Measurements from ENCODE around the gene GNB1. TPM values are rescaled to one million over a fixed set of nuclear protein-coding genes. Genes with fewer than 3 reads are reported as not detected.

GNB1 gene
- total RNA-seq, 1 donor from 2014 or later = 328 TPM

DNA sequence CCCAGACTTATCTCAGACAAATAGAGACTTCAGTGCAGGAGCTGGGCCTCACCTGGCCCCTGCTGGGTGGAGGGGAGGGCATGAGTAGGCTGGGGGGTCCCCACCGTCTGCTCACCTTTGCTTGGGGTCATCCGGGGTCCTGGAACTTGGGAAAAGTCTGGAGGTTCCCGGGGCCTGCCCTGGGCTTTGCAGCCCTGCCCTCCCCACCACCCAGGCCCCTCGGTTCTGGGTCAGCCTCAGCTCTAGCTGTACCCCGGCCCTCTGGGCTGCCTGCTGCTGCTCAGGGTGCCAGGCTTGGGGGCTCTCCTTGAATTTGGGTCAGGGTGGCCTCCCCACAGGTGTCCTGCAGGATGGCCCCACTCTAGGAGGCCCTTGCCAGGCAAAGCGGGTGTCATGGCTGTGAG, 30.6 kb upstream of the GNB1 start:
- Histone ChIP-seq H3K4me1 (peaks cover 9% of the 10 kb centered on the region), H3K36me3 (no peaks in the 10 kb centered on the region), H3K4me3 (no peak overlapping the region), H3K27me3 (no peaks in the 10 kb centered on the region), H3K9me3 (no peaks in the 10 kb centered on the region), H3K27ac (no peak overlapping the region)
- DNase-seq (peak; percentile 64), ATAC-seq (no peak)
- intact Hi-C loops (cut with DNase I) = no loop called here
- TF ChIP-seq, protein P1, sequence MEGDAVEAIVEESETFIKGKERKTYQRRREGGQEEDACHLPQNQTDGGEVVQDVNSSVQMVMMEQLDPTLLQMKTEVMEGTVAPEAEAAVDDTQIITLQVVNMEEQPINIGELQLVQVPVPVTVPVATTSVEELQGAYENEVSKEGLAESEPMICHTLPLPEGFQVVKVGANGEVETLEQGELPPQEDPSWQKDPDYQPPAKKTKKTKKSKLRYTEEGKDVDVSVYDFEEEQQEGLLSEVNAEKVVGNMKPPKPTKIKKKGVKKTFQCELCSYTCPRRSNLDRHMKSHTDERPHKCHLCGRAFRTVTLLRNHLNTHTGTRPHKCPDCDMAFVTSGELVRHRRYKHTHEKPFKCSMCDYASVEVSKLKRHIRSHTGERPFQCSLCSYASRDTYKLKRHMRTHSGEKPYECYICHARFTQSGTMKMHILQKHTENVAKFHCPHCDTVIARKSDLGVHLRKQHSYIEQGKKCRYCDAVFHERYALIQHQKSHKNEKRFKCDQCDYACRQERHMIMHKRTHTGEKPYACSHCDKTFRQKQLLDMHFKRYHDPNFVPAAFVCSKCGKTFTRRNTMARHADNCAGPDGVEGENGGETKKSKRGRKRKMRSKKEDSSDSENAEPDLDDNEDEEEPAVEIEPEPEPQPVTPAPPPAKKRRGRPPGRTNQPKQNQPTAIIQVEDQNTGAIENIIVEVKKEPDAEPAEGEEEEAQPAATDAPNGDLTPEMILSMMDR (IDR thresholded peaks at IDR 0.05) = no peak

DNA sequence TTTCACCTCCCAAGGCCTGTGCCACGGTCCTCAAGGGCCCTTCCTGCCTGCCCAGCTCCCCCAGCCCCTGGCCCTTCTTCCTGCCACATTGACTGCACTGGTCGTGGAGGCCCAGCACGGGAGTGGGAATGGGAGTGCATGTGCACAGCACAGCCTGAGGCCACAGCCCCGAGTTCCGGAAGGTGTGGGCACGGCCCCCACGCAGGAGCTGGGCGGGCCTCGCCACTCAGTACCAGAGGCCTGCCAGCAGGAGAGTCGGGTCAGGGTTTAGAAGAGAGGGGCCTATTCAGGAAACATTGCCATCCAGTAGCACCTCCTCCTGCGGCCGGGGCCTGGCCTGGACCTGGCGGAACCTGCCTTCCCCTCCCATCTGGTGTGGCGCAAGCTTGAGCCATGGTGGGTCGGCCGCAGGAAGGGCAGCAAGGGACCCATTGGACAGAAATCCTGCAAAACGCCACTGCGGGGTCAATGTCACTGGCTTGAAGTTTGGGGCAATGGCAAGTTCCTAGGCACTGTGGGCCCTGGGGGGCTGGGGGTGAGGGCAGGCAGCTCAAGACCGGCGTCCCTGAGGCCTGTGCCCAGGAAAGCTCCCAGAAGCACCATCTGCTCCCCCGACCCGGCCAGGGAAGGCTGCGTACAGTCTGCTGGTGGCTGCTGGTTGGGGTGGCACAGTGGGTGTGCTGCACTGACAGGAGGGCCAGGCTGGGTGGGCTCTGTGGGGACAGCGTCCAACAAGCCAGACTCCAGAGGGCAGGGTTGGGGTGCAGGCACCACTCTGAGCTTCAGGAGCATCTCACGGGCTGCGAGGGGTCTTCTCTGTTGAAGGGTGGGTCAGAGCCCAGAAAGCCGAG, 29.9 kb upstream of the GNB1 start:
- Histone ChIP-seq H3K27ac (no peak overlapping the region), H3K4me1 (peaks cover 9% of the 10 kb centered on the region), H3K4me3 (no peak overlapping the region), H3K27me3 (no peaks in the 10 kb centered on the region), H3K9me3 (no peaks in the 10 kb centered on the region), H3K36me3 (no peaks in the 10 kb centered on the region)
- ATAC-seq (no peak), DNase-seq (peak; percentile 72)
- intact Hi-C loops (cut with DNase I) = no loop called here
- TF ChIP-seq, protein P1 (IDR thresholded peaks at IDR 0.05) = no peak

DNA sequence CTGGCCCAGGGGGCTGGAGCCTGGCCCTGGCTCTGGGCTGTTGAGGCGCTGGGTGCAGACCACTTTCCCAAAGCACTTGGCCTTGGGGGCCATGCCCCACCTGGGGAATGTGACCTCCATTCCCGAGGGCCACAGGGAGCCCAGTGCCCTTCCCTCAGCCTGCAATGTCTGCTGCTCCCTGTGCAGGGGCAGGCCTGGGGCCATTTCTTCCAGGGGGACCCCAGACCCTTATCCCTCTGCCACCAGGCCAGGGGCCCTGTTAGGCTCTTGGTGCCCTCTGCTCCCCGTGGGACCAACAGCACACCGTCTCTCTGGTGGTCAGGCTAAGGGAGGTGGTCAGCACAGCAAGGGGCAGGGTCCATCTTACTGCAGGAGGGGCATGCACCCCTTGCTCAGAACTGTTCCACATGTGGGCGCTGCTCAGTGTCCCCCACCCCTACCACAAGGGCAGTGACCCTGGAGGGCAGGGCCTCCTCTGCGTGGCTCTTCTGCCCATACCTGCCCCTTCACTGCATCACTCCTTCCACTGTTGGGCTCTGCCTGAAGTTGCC, 29.2 kb upstream of the GNB1 start:
- Histone ChIP-seq H3K9me3 (no peaks in the 10 kb centered on the region), H3K4me3 (peak overlapping the region; percentile 56), H3K4me1 (peaks cover 9% of the 10 kb centered on the region), H3K36me3 (no peaks in the 10 kb centered on the region), H3K27me3 (no peaks in the 10 kb centered on the region), H3K27ac (peak overlapping the region; percentile 14)
- DNase-seq (no peak), ATAC-seq (no peak)
- TF ChIP-seq, protein P1 (IDR thresholded peaks at IDR 0.05) = no peak
- intact Hi-C loops (cut with DNase I) = no loop called here

DNA sequence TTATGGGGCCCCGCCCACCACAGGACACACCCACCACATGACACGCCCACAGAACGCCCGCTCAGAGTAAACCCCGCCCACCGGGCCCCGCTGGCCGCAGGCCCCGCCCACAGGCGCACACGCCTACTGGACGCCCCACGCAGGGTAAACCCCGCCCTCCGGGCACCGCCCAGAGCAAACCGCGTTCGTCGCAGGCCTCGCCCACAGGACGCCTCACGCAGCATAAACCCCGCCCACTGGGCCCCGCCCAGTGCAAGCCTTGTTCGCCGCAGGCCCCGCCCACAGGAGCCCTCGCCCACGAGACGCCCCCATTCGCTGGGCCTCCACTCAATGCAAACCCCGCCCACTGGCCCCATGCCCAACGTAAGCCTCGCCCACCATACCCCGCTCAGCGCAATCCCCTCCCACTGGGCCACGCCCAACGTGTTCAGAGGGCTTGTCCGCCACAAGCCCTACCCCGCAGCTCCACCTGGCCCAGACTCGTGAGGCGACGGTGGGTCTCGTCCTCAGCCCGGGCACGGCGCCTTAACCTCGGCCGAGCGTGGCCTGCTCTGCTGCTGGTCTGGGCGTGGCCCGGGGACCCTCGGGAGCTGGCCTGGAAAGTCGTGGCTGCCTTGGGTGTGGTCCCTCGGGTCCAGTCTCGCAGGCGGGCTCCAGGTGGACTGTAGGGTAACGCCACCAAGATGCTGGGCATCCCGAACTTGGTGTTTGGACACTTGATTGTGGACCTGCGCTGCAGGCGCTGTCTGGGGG, 28.6 kb upstream of the GNB1 start:
- Histone ChIP-seq H3K36me3 (no peaks in the 10 kb centered on the region), H3K9me3 (no peaks in the 10 kb centered on the region), H3K4me3 (peak overlapping the region; percentile 56), H3K27me3 (no peaks in the 10 kb centered on the region), H3K4me1 (peaks cover 9% of the 10 kb centered on the region), H3K27ac (peak overlapping the region; percentile 14)
- TF ChIP-seq, protein P1 (IDR thresholded peaks at IDR 0.05) = no peak
- ATAC-seq (peak; percentile 91), DNase-seq (peak; percentile 100)
- intact Hi-C loops (cut with DNase I) = no loop called here

DNA sequence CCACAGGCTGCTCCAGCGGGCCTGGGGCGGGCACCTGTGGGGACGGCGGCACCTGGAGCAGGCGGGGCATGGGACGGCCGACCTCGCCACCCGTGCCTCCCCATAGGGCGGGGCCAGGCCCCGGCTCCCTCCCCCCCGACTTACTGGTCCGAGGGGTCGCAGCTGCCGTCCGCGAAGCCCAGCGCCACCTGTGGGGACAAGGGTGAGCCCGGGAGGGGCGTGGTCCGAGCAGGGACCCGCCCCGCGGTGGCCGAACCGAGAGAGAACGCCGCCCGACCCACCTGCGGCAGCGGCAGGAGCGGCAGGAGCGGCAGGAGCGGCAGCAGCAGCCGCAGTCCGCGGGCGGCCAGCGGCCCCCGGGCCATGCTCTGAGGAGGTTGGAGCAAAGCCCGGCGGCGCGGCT, 28.0 kb upstream of the GNB1 start, which contains the start of gene TMEM52:
TMEM52 (minus strand) TSS at position 379 of the 403 bp plus-strand sequence; CDS start at position 365, 14 bp downstream.
- Histone ChIP-seq H3K27me3 (no peaks in the 10 kb centered on the region), H3K36me3 (no peaks in the 10 kb centered on the region), H3K9me3 (no peaks in the 10 kb centered on the region), H3K4me1 (peaks cover 9% of the 10 kb centered on the region), H3K27ac (peak within 1 kb of the TSS; percentile 14), H3K4me3 (peak within 1 kb of the TSS; percentile 56)
- DNase-seq = no peak
- TF ChIP-seq, protein P1 (IDR thresholded peaks at IDR 0.05) = no peak
- ATAC-seq = no peak
- intact Hi-C loops (cut with DNase I) = no loop called here
